Measurements from ENCODE around the gene ZNF521. TPM values are rescaled to one million over a fixed set of nuclear protein-coding genes. Genes with fewer than 3 reads are reported as not detected.

The ZNF521 gene
- total and polyA plus RNA-seq, 2 of the 13 experiments (the other 11 are each of a cell fraction or from before 2014, with no cell fraction given): 0.02 TPM; not detected in 1

DNA sequence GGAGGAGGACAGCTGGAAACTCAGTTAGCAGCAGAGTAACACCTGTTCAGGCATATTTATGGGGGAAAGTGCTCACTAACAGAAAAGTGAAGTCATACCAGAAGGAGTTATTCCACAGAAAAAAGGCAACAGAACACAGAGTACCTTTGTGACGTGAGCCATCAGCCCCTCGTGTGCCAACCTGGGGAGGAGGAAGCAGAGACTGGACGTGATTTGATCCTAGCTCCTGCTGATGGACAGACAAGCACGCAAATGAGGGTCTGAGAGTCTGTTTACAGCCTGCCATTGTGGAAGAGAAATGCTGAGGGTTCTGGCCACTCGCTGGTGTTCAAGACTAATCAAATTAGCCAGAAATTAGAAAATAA, 120.7 kb downstream of the ZNF521 start:
- CTCF ChIA-PET (ENCODE audit: low intra/inter-chr PET ratio, low total read pairs): no interaction called here
- intact Hi-C loops (cut with micrococcal nuclease; ENCODE audit: unreplicated experiment): no loop called here

DNA sequence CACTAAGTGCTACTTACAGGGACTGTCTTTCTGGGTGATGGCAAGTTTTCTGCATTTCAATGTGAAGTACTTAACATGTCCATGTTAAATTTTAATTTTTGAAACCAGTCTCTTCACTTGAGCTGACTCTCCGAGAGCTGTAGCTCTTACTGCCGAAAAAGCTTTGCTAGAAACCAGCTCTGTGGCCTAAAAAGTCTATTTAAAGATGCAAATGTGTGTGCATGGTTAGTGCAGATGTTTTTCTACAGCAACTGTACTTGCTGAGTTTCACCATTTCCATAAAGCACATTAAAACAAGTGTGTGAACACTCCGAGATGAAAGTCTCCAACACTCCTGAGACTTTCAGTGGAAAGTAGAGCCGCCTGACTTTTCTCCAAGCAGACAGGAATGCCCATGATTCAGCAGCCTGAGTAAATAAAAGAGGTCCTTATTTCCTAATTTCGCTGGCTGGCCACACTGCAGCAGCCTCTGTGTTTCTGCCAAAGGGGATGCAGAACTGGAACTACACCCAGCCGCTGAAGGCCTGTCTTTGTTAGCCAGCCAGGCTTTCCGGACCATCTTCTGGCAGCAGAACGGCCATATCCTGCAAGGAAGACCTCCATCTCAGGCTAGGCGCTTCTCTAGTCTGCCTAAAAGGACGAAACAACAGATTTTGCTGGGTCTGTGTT, 121.2 kb downstream of the ZNF521 start:
- POLR2A ChIA-PET: no interaction called here
- intact Hi-C loops (cut with micrococcal nuclease; ENCODE audit: unreplicated experiment): no loop called here
- TF ChIP-seq, protein P1, sequence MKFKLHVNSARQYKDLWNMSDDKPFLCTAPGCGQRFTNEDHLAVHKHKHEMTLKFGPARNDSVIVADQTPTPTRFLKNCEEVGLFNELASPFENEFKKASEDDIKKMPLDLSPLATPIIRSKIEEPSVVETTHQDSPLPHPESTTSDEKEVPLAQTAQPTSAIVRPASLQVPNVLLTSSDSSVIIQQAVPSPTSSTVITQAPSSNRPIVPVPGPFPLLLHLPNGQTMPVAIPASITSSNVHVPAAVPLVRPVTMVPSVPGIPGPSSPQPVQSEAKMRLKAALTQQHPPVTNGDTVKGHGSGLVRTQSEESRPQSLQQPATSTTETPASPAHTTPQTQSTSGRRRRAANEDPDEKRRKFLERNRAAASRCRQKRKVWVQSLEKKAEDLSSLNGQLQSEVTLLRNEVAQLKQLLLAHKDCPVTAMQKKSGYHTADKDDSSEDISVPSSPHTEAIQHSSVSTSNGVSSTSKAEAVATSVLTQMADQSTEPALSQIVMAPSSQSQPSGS (CRISPR knock-in tag; IDR thresholded peaks at IDR 0.05): no peak
- TF ChIP-seq ZBTB38 (CRISPR knock-in tag; IDR thresholded peaks at IDR 0.05) (no peak), ZFX (CRISPR knock-in tag; IDR thresholded peaks at IDR 0.05; ENCODE audit: low read depth) (no peak), ZNF773 (CRISPR knock-in tag; IDR thresholded peaks at IDR 0.05; ENCODE audit: borderline replicate concordance) (no peak), XBP1 (CRISPR knock-in tag; IDR thresholded peaks at IDR 0.05) (no peak), MEIS1 (CRISPR knock-in tag; IDR thresholded peaks at IDR 0.05; ENCODE audit: borderline replicate concordance) (no peak), HDAC2 (CRISPR knock-in tag; IDR thresholded peaks at IDR 0.05) (no peak)
- TF ChIP-seq, protein P2, sequence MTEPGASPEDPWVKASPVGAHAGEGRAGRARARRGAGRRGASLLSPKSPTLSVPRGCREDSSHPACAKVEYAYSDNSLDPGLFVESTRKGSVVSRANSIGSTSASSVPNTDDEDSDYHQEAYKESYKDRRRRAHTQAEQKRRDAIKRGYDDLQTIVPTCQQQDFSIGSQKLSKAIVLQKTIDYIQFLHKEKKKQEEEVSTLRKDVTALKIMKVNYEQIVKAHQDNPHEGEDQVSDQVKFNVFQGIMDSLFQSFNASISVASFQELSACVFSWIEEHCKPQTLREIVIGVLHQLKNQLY (CRISPR knock-in tag; IDR thresholded peaks at IDR 0.05): no peak
- TF ChIP-seq, protein P3, sequence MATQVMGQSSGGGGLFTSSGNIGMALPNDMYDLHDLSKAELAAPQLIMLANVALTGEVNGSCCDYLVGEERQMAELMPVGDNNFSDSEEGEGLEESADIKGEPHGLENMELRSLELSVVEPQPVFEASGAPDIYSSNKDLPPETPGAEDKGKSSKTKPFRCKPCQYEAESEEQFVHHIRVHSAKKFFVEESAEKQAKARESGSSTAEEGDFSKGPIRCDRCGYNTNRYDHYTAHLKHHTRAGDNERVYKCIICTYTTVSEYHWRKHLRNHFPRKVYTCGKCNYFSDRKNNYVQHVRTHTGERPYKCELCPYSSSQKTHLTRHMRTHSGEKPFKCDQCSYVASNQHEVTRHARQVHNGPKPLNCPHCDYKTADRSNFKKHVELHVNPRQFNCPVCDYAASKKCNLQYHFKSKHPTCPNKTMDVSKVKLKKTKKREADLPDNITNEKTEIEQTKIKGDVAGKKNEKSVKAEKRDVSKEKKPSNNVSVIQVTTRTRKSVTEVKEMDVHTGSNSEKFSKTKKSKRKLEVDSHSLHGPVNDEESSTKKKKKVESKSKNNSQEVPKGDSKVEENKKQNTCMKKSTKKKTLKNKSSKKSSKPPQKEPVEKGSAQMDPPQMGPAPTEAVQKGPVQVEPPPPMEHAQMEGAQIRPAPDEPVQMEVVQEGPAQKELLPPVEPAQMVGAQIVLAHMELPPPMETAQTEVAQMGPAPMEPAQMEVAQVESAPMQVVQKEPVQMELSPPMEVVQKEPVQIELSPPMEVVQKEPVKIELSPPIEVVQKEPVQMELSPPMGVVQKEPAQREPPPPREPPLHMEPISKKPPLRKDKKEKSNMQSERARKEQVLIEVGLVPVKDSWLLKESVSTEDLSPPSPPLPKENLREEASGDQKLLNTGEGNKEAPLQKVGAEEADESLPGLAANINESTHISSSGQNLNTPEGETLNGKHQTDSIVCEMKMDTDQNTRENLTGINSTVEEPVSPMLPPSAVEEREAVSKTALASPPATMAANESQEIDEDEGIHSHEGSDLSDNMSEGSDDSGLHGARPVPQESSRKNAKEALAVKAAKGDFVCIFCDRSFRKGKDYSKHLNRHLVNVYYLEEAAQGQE (IDR thresholded peaks at IDR 0.05; ENCODE audit: borderline replicate concordance in 1 of 2, low read depth in 1 of 2, low read length in 2 of 2): no peak

More for the DNA sequence above, 120.7 kb downstream of the ZNF521 start:
- peaks cover 0 to 6% of the 10 kb centered on the region in 2 experiments; a peak in 2 of 5 replicates for H3K27me3 ChIP-seq (ENCODE audit: control insufficient read depth in 1 of 2, insufficient read depth in 2 of 2, low read length in 2 of 2)
- no peaks in the 10 kb centered on the region for H3K36me3 ChIP-seq (replicated peaks in 1 of 2; ENCODE audit: control insufficient read depth in 1 of 2, insufficient read depth in 2 of 2, low read length in 2 of 2)
- DNase-seq (ENCODE audit: low spot score): no peak
- no peaks in the 10 kb centered on the region for H4K20me1 ChIP-seq (ENCODE audit: insufficient read depth, low read length)
- H2AFZ ChIP-seq (ENCODE audit: low read length): no peak overlapping the region
- POLR2A ChIA-PET: no interaction called here
- in situ Hi-C loops (cut with HindIII; ENCODE audit: extremely low pct_ligation_motif_present, low pct_unique_long_range_greater_than_20kb): no loop called here
- H3K4me3 ChIP-seq (replicated peaks in 1 of 3; ENCODE audit: insufficient read depth in 1 of 3, low read depth in 2 of 3, low read length in 3 of 3): no peak overlapping the region
- no peaks in the 10 kb centered on the region for H3K4me1 ChIP-seq (ENCODE audit: insufficient read depth, low read length)
- H3K9ac ChIP-seq (ENCODE audit: insufficient read depth, low read depth, low read length): no peak overlapping the region
- ATAC-seq: no peak
- 12% methylated on average over 5 of the region's 5 CpGs for WGBS (ENCODE audit: low lambda C conversion rate)
- no peaks in the 10 kb centered on the region for H3K79me2 ChIP-seq (ENCODE audit: insufficient read depth, low read length)
- H3K27ac ChIP-seq (ENCODE audit: extremely low read length, insufficient read depth, low read length): no peak overlapping the region
- BruUV-seq (replicated peaks): no TSS peak
- no peaks in the 10 kb centered on the region for H3K9me3 ChIP-seq (ENCODE audit: low read length)
- FAIRE-seq: no peak
- no peak overlapping the region for H3K4me2 ChIP-seq (ENCODE audit: low read depth, low read length)
- no peak for TF ChIP-seq HDAC6 (IDR thresholded peaks at IDR 0.05; ENCODE audit: low read depth, low read length)
- TF ChIP-seq FOSL2 (CRISPR knock-in tag; IDR thresholded peaks at IDR 0.05): no peak
- TF ChIP-seq SNAPC2 (CRISPR knock-in tag; IDR thresholded peaks at IDR 0.05): no peak
- TF ChIP-seq TAF1 (CRISPR knock-in tag; IDR thresholded peaks at IDR 0.05): no peak

More for the DNA sequence above, 121.2 kb downstream of the ZNF521 start:
- DNase-seq (ENCODE audit: low spot score) (no peak), ATAC-seq (no peak), FAIRE-seq (no peak)
- WGBS (ENCODE audit: low lambda C conversion rate): 11% methylated on average over 10 of the region's 10 CpGs
- Histone ChIP-seq H3K9me3 (ENCODE audit: low read length) (no peaks in the 10 kb centered on the region), H3K36me3 (replicated peaks in 1 of 2; ENCODE audit: control insufficient read depth in 1 of 2, insufficient read depth in 2 of 2, low read length in 2 of 2) (no peaks in the 10 kb centered on the region), H3K4me2 (ENCODE audit: low read depth, low read length) (no peak overlapping the region), H3K4me3 (replicated peaks in 1 of 3; ENCODE audit: insufficient read depth in 1 of 3, low read depth in 2 of 3, low read length in 3 of 3) (no peak overlapping the region), H3K27me3 (ENCODE audit: control insufficient read depth in 1 of 2, insufficient read depth in 2 of 2, low read length in 2 of 2) (peaks cover 0 to 6% of the 10 kb centered on the region in 2 experiments; a peak in 2 of 5 replicates), H2AFZ (ENCODE audit: low read length) (no peak overlapping the region), H3K27ac (ENCODE audit: extremely low read length, insufficient read depth, low read length) (no peak overlapping the region), H4K20me1 (ENCODE audit: insufficient read depth, low read length) (no peaks in the 10 kb centered on the region), H3K4me1 (ENCODE audit: insufficient read depth, low read length) (no peaks in the 10 kb centered on the region), H3K79me2 (ENCODE audit: insufficient read depth, low read length) (no peaks in the 10 kb centered on the region), H3K9ac (ENCODE audit: insufficient read depth, low read depth, low read length) (no peak overlapping the region)
- BruUV-seq (replicated peaks): no TSS peak
- CTCF ChIA-PET (ENCODE audit: low intra/inter-chr PET ratio, low total read pairs): no interaction called here
- in situ Hi-C loops (cut with HindIII; ENCODE audit: extremely low pct_ligation_motif_present, low pct_unique_long_range_greater_than_20kb): no loop called here
